Measurements from ENCODE around the gene ADCY2.

Gene ADCY2

DNA sequence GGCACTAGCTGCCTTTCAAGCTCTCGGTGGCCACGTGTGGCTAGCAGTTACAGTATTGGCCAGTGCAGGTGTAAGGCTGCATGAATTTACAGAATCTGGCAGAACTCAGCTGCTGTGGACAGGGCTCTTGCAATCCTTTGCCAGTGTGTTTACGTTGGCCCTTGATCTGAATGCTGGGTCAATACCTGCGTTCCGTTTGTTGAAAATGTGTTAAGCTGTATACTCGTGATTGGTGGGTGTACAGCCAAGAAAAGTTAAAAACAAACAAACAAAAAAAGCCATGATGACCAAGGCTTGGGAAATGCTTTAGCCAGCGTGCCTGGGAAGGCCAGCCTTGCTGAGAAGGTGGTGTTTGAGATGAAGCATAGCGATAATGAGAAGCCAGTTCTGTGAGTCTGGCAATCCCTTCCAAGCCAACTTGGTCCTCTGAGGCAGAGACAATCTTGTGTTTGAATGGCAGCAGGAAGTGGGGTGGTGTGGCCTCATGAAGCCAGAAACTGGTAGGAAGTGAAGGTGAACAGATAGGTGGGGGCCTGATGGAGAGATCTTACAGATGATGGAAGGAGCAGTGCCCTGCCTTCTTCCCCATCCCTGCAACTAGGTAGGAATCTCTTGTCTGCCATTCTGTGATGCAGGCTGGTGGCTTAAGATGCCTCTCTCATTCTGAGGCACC, 455.8 kb downstream of the ADCY2 start:
- Histone ChIP-seq H3K4me3 (replicated peaks; ENCODE audit: low read depth, low read length) (no peak overlapping the region), H3K27me3 (replicated peaks; ENCODE audit: control insufficient read depth, insufficient read depth, low read length) (peaks cover 1% of the 10 kb centered on the region; the same call in 1 of the 2 replicates), H3K36me3 (ENCODE audit: control insufficient read depth, insufficient read depth, low read length) (no peaks in the 10 kb centered on the region)
- TF ChIP-seq, protein P1, sequence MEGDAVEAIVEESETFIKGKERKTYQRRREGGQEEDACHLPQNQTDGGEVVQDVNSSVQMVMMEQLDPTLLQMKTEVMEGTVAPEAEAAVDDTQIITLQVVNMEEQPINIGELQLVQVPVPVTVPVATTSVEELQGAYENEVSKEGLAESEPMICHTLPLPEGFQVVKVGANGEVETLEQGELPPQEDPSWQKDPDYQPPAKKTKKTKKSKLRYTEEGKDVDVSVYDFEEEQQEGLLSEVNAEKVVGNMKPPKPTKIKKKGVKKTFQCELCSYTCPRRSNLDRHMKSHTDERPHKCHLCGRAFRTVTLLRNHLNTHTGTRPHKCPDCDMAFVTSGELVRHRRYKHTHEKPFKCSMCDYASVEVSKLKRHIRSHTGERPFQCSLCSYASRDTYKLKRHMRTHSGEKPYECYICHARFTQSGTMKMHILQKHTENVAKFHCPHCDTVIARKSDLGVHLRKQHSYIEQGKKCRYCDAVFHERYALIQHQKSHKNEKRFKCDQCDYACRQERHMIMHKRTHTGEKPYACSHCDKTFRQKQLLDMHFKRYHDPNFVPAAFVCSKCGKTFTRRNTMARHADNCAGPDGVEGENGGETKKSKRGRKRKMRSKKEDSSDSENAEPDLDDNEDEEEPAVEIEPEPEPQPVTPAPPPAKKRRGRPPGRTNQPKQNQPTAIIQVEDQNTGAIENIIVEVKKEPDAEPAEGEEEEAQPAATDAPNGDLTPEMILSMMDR (IDR thresholded peaks at IDR 0.05; ENCODE audit: insufficient read depth, low read length, poor library complexity, severe bottlenecking): no peak
- DNase-seq (ENCODE audit: extremely low read depth, insufficient read length): no peak

DNA sequence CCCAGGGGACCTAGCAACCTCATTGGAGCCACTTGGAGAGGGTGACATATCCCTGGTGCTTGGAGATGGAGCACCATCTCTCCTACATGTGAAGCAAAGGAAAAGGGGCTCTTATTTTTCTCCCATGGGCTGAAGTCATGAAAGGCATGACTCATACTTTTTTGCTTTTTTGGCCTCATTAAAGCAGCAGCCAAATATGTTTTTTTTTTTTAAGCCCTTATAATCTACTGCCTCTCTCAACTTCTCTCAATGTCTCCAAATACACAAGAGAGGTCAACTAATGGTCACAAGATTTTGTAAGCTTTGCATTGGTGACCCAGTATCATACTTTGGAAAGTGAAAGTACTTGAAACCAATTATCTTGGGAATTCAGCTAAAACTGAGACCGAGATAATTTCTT, 456.6 kb downstream of the ADCY2 start:
- TF ChIP-seq, protein P1 (IDR thresholded peaks at IDR 0.05; ENCODE audit: insufficient read depth, low read length, poor library complexity, severe bottlenecking): no peak
- H3K27me3 ChIP-seq (replicated peaks; ENCODE audit: control insufficient read depth, insufficient read depth, low read length): peaks cover 1% of the 10 kb centered on the region; the same call in 1 of the 2 replicates
- H3K4me3 ChIP-seq (replicated peaks; ENCODE audit: low read depth, low read length): no peak overlapping the region
- no peak for DNase-seq (ENCODE audit: extremely low read depth, insufficient read length)
- no peaks in the 10 kb centered on the region for H3K36me3 ChIP-seq (ENCODE audit: control insufficient read depth, insufficient read depth, low read length)

DNA sequence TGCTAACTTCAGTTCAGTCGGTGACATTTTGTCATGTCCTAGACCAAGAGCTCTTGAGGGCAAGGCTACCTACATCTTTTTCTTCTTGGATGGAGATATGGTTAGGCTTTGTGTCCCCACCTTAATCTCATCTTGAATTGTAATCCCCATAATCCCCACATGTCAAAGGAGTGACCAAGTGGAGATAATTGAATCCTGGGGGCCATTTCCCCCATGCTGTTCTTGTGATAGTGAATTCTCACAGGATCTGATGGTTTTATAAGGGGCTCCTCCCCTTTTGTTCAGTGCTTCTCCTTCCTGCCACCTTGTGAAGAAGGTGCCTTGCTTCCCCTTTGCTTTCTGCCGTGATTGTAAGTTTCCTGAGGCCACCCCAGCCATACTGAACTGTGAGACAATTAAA, 457.1 kb downstream of the ADCY2 start:
- TF ChIP-seq, protein P1 (IDR thresholded peaks at IDR 0.05; ENCODE audit: insufficient read depth, low read length, poor library complexity, severe bottlenecking): no peak
- peaks cover 1% of the 10 kb centered on the region; the same call in 1 of the 2 replicates for H3K27me3 ChIP-seq (replicated peaks; ENCODE audit: control insufficient read depth, insufficient read depth, low read length)
- no peak for DNase-seq (ENCODE audit: extremely low read depth, insufficient read length)
- no peak overlapping the region for H3K4me3 ChIP-seq (replicated peaks; ENCODE audit: low read depth, low read length)
- no peaks in the 10 kb centered on the region for H3K36me3 ChIP-seq (ENCODE audit: control insufficient read depth, insufficient read depth, low read length)

DNA sequence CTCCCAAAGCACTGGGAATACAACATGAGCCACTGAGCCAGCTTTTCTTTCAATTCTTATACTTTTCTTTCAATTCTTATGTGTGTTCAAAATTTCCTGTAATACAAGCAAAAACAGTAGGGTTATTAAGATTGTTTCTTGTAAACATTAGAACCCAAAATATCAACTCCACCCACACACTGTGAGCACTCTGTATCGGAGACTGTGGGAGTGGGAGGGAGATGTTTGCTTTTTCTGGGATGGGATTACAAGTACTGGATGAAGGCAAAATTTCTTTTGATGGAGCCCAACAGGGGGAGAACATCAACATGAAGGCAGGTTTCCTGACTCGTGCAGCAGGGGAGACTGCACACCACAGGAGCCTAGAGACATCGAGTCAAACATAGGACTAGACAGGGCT, 459.7 kb downstream of the ADCY2 start:
- TF ChIP-seq, protein P1 (IDR thresholded peaks at IDR 0.05; ENCODE audit: insufficient read depth, low read length, poor library complexity, severe bottlenecking): no peak
- Histone ChIP-seq H3K4me3 (replicated peaks; ENCODE audit: low read depth, low read length) (no peak overlapping the region), H3K27me3 (replicated peaks; ENCODE audit: control insufficient read depth, insufficient read depth, low read length) (no peaks in the 10 kb centered on the region), H3K36me3 (ENCODE audit: control insufficient read depth, insufficient read depth, low read length) (peaks cover 1% of the 10 kb centered on the region; the same call in 1 of the 2 replicates)
- DNase-seq (ENCODE audit: extremely low read depth, insufficient read length): no peak

DNA sequence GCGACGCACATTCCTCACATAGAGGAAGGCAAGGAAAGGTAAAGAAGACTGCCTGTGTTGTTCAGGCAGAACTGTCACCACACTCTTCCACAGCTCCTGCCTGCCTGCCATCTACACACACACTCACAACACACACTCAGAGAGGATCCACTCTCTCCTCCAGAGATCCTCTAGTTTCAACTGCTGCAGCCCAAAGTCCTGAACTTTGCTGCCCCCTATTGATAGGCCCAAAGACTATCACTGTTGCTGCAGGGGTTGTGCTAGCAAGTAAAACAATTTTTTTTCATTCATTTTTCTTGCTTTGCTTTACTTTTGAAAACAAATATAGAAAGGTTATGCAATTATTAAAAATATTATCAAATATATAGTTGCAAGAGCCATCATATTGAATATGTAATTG, 460.9 kb downstream of the ADCY2 start:
- no peaks in the 10 kb centered on the region for H3K27me3 ChIP-seq (replicated peaks; ENCODE audit: control insufficient read depth, insufficient read depth, low read length)
- DNase-seq (ENCODE audit: extremely low read depth, insufficient read length): no peak

More for the DNA sequence above, 460.9 kb downstream of the ADCY2 start:
- Histone ChIP-seq H3K36me3 (ENCODE audit: control insufficient read depth, insufficient read depth, low read length) (peaks cover 3% of the 10 kb centered on the region), H3K4me3 (replicated peaks; ENCODE audit: low read depth, low read length) (no peak overlapping the region)
- TF ChIP-seq, protein P1 (IDR thresholded peaks at IDR 0.05; ENCODE audit: insufficient read depth, low read length, poor library complexity, severe bottlenecking): peak; percentile 52

All from GM06990 (cell line).